NOMO-1 (cell line): ENCODE data around the gene LMBR1.
"Not testable (repeated sequence)": the region's sequence is repeated elsewhere in the genome, so short reads cannot be mapped to it uniquely, and the experiment has no call there.

ENCODE experiments used
- DNase-seq, 2 experiments: peaks; one replicate each; lab custom pipeline; 2025; ENCODE audit not compliant: unreplicated experiment in 2 of 2; lab: John Stamatoyannopoulos, UW

Gene LMBR1

GRCh38 chr7:156854654-156855053, 38.3 kb downstream of the LMBR1 start:
- no peak for DNase-seq

DNA sequence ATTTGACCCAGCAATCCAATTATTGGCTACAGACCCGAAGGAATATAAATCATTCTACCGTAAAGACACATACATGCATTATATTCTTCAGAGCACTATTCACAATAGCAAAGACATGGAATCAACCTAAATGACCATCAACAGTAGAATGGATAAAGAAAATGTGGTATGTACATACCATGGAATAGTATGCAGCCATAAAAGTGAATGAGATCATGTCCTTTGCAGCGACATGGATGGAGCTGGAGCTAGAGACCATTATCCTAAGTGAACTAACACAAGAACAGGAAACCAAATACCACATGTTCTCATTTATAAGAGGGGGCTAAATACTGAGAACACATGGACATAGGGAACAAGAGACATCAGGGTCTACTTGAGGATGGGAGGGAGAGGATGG, 44.0 kb downstream of the LMBR1 start:
- no peak for DNase-seq

DNA sequence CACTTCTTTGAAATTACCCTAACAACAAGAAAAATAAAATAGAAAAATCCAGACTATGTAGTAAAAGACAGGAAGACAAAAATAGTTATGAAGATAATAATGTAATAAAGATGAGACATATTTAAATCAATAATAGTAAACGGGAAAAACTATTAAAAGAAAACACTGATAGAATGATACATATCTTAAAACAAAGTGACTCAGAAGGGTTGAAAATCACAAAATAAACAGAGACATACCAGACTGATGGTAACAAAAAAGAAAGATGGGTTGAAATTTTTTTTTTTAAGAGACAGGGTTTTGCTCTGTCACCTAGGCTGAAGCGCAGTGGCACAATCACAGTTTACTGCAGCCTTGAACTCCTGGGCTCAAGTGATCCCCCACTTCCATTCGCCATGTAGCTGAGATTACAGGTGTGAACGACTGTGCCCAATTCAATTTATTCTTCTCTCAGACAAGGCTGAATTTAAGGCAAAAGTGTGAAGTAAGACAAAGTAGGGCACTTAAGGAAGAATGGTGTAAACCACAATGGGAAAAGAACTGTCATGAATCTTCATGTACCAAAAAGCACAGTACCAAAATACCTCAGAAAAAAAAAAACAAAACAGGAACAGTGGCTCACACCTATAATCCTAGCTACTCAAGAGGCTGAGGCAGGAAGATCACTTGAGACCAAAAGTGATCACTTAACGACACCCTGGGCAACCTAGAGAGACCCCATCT, 47.4 kb downstream of the LMBR1 start:
- no peak for DNase-seq

GRCh38 chr7:156843582-156843981, 49.4 kb downstream of the LMBR1 start:
- not testable (repeated sequence) for DNase-seq

GRCh38 chr7:156843157-156843556, 49.8 kb downstream of the LMBR1 start:
- no peak for DNase-seq

- DNase-seq = no peak
Observed at GRCh38 chr7:156842740-156843140, 50.2 kb downstream of the LMBR1 start.

- DNase-seq = no peak
Observed at GRCh38 chr7:156842317-156842716, 50.7 kb downstream of the LMBR1 start.

DNA sequence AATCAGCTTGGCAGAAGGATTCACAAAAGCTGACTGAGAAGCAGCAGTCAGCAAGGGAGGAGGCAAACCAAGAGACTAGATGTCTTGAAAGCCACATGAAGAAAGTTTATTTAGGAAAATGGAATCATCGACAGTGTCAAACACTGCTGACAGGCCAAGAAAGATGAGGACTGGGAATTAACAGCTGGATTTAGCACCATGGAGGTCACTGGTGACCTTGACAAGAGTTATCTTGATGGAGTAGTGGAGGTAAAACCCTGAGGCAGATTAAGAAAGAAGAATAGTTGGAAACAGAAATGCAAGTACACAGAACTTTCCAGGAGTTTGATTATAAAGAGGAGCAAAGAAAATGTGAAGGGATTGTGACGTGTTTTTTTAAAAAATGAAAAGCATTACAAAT, 51.5 kb downstream of the LMBR1 start:
- no peak for DNase-seq

- DNase-seq = no peak
Observed at GRCh38 chr7:156840134-156840533, 52.8 kb downstream of the LMBR1 start.

DNA sequence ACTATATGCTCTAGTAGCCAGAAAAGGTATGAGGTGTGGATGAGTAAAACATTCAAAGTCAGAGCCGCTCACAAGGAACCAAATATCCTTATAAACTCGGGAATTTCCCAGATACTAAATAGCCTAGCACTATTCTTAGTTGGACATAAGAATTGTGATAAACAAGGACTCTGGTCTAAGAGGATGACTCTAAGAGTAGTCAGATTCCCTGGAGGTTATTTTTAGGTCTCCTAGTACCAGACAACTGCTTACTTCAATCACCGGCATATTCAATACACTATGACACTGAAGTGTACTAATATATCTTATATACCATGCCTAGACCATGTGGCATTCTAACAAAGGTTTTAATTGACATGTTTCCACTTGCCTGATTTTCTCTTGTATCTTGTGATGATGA, 56.5 kb downstream of the LMBR1 start:
- DNase-seq = no peak

GRCh38 chr7:156834462-156834861, 58.5 kb downstream of the LMBR1 start:
- DNase-seq = no peak

- no peak for DNase-seq
Observed at GRCh38 chr7:156833312-156833711, 59.7 kb downstream of the LMBR1 start.

- peak in 1 of 2 experiments; percentile 38 for DNase-seq
Observed at GRCh38 chr7:156832195-156832877, 60.6 kb downstream of the LMBR1 start.

GRCh38 chr7:156829669-156830336, 63.2 kb downstream of the LMBR1 start:
- DNase-seq = peak in 1 of 2 experiments; percentile 43

- no peak for DNase-seq
Observed at GRCh38 chr7:156827587-156828203, 65.3 kb downstream of the LMBR1 start.

GRCh38 chr7:156823435-156823834, 69.5 kb downstream of the LMBR1 start:
- peak; percentile 23 to 29 for DNase-seq

DNA sequence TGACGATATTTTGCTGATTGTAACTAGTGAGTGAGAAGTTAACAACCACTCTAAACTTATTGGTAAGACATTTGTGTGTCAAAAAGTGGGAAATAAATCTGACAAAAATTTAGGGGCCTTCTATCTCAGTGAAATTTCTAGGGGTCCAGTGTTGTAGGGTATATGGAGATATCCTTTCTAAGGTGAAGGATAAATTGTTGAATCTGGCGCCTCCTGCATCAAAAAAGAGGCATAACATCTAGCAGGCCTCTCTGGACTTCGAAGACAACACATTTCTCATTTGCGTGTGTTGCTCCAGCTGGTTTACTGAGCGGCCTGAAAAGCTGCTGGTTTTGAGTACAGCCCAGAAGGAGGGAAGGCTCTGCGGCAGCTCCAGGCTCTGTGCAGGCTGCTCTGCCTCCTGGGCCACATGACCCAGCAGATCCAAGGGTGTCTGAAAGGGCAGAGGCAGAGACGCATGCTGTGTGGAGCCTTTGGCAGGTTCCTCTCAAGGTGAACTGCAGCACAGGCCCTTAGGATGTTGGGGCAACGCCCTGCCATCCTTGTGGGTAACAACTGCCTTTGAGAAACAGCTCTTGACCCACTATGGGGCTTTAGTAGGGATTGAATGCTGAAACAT, 72.4 kb downstream of the LMBR1 start:
- DNase-seq = no peak

DNA sequence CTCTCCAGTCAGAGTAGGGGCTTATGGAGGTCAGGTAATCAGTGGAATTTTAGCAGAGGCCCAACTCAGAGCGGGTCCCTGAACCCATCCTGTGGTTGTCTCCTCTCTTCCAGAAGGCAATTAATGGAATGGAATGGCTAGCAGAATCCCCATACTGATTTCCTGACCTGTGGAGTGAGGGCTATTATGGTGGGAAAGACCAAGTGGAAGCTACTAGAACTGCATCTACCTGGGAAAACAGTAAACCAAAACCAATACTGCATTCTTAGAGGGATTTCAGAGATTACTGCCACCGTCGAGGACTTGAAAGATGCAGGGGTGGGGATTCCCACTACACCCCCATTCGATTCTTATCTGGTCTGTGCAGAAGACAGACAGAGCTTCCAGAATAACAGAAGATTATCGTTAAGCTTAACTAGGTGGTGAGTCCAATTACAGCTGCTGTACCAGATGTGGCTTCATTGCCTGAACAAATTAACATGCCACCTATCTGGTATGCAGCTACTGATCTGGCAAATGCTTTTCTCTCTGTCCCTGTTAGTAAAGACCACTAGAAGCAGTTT, 73.2 kb downstream of the LMBR1 start:
- no peak for DNase-seq

GRCh38 chr7:156818133-156818532, 74.8 kb downstream of the LMBR1 start:
- DNase-seq = no peak

DNA sequence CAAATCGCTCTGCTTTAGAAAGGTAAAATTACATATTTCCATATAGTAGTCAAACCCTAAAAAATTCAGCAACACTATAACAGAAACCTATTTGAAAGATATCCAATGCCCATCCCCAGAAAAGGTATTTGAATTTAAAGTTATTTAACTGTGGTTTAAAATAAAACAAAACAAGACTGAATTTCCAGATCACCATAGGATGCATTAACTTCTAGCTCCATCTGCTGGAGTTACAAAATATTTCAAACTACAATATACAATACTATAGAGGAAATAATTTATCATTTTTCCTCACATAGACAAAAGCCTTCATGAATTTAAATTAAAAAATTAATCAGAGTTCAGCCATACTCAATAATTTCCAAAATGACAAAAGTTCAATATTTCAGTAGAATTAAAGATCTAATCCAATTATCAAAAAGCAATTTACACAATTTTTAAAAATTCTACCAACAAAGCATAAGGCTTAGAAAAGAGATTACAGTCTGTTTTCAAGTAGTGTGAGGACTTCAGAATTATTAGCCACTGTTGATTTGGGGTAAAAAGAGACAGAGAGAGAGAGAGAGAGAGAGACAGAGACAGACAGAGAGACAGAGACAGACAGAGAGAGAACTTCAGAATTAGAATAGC, 75.9 kb downstream of the LMBR1 start:
- DNase-seq = peak in 1 of 2 experiments; percentile 4
